Measurements from ENCODE around the gene DBNL.

The DBNL gene

GRCh38 chr7:44079331-44080021 lies 35.0 kb downstream of the DBNL start:
- no peak for DNase-seq

- DNase-seq: no peak
Observed at GRCh38 chr7:44080118-44080517, 35.6 kb downstream of the DBNL start.

- DNase-seq: no peak
Observed at GRCh38 chr7:44080686-44081265, 36.3 kb downstream of the DBNL start.

GRCh38 chr7:44081266-44081748 lies 36.8 kb downstream of the DBNL start:
- DNase-seq: no peak

- peak; percentile 100 for DNase-seq
Observed at GRCh38 chr7:44082541-44083207, 38.2 kb downstream of the DBNL start.

GRCh38 chr7:44083796-44084195 lies 39.3 kb downstream of the DBNL start:
- DNase-seq: no peak

- no peak for DNase-seq
Observed at GRCh38 chr7:44084701-44085100, 40.2 kb downstream of the DBNL start.

GRCh38 chr7:44085546-44085945 lies 41.0 kb downstream of the DBNL start:
- no peak for DNase-seq

- no peak for DNase-seq
Observed at GRCh38 chr7:44086627-44087026, 42.1 kb downstream of the DBNL start.

GRCh38 chr7:44087911-44088838 lies 43.7 kb downstream of the DBNL start:
- peak; percentile 96 for DNase-seq

GRCh38 chr7:44093102-44093641 lies 48.7 kb downstream of the DBNL start:
- no peak for DNase-seq

- no peak for DNase-seq
Observed at GRCh38 chr7:44094365-44094764, 49.9 kb downstream of the DBNL start.

- no peak for DNase-seq
Observed at GRCh38 chr7:44094883-44095592, 50.5 kb downstream of the DBNL start.

- DNase-seq: no peak
Observed at GRCh38 chr7:44095781-44096180, 51.3 kb downstream of the DBNL start.

GRCh38 chr7:44096326-44096881 lies 51.9 kb downstream of the DBNL start:
- DNase-seq: no peak

GRCh38 chr7:44097064-44097932 lies 52.8 kb downstream of the DBNL start:
- no peak for DNase-seq

- no peak for DNase-seq
Observed at GRCh38 chr7:44098092-44099068, 53.9 kb downstream of the DBNL start.

GRCh38 chr7:44099669-44100068 lies 55.2 kb downstream of the DBNL start:
- no peak for DNase-seq

All from EL (cell line).